Neural cell (in vitro differentiated cells): ENCODE results near the gene SDCCAG8.

Source experiments
- EP300 ChIP-seq: fragments of 450-650 bp; conservative IDR thresholded peaks from 2 replicates; pipeline ENCODE4 v1.6.1; 2014; ENCODE audit warnings: antibody characterized with exemption, mild to moderate bottlenecking, moderate library complexity; ENCODE audit not compliant: poor library complexity, severe bottlenecking
- EZH2 ChIP-seq: fragments of 200-600, 300-800 bp; shearing (Covaris generic), sonication (generic); IDR thresholded peaks from 2 replicates; pipeline ENCODE4 v1.6.1; 2014; ENCODE audit warnings: antibody characterized with exemption, low read length, borderline replicate concordance, mild to moderate bottlenecking; ENCODE audit not compliant: insufficient read depth, poor library complexity, severe bottlenecking
- POLR2AphosphoS5 ChIP-seq: IDR thresholded peaks from 2 replicates; pipeline ENCODE4 v1.6.1; 2012
- TF ChIP-seq, protein P1 (sequence below): fragments of 450-650 bp; IDR thresholded peaks from 2 replicates; pipeline ENCODE4 v1.5.1; 2014; ENCODE audit warnings: antibody characterized with exemption, mild to moderate bottlenecking, moderate library complexity; ENCODE audit not compliant: poor library complexity, severe bottlenecking
- TF ChIP-seq, protein P2 (sequence below): IDR thresholded peaks from 2 replicates; pipeline ENCODE4 v1.6.1; 2012; ENCODE audit warnings: borderline replicate concordance

DNA sequence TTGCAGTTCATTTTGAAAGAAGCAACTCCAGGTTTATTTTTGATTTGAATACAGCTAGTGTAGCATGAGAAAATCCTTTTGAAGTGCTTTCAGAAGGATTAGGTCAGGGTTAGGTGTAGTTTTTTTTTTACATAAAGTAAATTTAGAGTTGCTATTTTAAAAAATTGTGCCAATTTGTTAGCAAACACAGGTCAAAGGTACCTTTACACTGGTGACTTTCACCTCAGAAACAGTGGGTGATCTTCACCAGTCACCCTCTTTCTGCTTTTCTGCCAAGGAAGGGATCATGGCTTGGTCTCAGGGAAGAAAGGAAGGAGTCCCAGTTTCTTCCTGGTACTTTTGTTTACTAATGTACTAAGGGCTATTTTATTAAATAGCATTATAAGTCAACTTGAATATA lies 111.5 kb downstream of the SDCCAG8 start:
- TF ChIP-seq, protein P1, sequence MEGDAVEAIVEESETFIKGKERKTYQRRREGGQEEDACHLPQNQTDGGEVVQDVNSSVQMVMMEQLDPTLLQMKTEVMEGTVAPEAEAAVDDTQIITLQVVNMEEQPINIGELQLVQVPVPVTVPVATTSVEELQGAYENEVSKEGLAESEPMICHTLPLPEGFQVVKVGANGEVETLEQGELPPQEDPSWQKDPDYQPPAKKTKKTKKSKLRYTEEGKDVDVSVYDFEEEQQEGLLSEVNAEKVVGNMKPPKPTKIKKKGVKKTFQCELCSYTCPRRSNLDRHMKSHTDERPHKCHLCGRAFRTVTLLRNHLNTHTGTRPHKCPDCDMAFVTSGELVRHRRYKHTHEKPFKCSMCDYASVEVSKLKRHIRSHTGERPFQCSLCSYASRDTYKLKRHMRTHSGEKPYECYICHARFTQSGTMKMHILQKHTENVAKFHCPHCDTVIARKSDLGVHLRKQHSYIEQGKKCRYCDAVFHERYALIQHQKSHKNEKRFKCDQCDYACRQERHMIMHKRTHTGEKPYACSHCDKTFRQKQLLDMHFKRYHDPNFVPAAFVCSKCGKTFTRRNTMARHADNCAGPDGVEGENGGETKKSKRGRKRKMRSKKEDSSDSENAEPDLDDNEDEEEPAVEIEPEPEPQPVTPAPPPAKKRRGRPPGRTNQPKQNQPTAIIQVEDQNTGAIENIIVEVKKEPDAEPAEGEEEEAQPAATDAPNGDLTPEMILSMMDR, result no peak
- TF ChIP-seq POLR2AphosphoS5, result no peak
- TF ChIP-seq EZH2, result no peak
- TF ChIP-seq EP300, result no peak
- TF ChIP-seq, protein P2, sequence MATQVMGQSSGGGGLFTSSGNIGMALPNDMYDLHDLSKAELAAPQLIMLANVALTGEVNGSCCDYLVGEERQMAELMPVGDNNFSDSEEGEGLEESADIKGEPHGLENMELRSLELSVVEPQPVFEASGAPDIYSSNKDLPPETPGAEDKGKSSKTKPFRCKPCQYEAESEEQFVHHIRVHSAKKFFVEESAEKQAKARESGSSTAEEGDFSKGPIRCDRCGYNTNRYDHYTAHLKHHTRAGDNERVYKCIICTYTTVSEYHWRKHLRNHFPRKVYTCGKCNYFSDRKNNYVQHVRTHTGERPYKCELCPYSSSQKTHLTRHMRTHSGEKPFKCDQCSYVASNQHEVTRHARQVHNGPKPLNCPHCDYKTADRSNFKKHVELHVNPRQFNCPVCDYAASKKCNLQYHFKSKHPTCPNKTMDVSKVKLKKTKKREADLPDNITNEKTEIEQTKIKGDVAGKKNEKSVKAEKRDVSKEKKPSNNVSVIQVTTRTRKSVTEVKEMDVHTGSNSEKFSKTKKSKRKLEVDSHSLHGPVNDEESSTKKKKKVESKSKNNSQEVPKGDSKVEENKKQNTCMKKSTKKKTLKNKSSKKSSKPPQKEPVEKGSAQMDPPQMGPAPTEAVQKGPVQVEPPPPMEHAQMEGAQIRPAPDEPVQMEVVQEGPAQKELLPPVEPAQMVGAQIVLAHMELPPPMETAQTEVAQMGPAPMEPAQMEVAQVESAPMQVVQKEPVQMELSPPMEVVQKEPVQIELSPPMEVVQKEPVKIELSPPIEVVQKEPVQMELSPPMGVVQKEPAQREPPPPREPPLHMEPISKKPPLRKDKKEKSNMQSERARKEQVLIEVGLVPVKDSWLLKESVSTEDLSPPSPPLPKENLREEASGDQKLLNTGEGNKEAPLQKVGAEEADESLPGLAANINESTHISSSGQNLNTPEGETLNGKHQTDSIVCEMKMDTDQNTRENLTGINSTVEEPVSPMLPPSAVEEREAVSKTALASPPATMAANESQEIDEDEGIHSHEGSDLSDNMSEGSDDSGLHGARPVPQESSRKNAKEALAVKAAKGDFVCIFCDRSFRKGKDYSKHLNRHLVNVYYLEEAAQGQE, result no peak
